Activated T-cell treated with anti-CD3 and anti-CD28 coated beads, Interleukin-2, amount 50 U/mL, for 4 hours (primary cell): Measurements from ENCODE around the gene SCNN1A. TPM values are rescaled to one million over a fixed set of nuclear protein-coding genes. Genes with fewer than 3 reads are reported as not detected.

ENCODE experiments used
- ATAC-seq, 2 donors: fragments of 200-7000 bp; cut with Tn5 transposase; one replicate each; pipeline ENCODE4 v1.10.0; 2021
- DNase-seq: peaks from one replicate; pipeline ENCODE4 v3.0.0-alpha.2; 2020
- H3K27me3 Mint-ChIP-seq: one replicate; pipeline ENCODE4 v1.8.0; 2021; ENCODE audit warnings: low read depth, mixed read lengths
- H3K36me3 Mint-ChIP-seq: one replicate; pipeline ENCODE4 v1.8.0; 2022; ENCODE audit warnings: mixed read lengths; ENCODE audit not compliant: insufficient read depth
- H3K4me1 Mint-ChIP-seq: one replicate; pipeline ENCODE4 v1.8.0; 2021; ENCODE audit warnings: low read depth, mixed read lengths
- H3K4me3 Mint-ChIP-seq: one replicate; pipeline ENCODE4 v1.8.0; 2021; ENCODE audit warnings: mild to moderate bottlenecking, moderate library complexity, mixed read lengths
- H3K9me3 Mint-ChIP-seq: one replicate; pipeline ENCODE4 v1.8.0; 2021; ENCODE audit warnings: mixed read lengths
- total RNA-seq, 3 donors: library from RNA; stranded (reverse); gene quantifications; one replicate each; pipeline ENCODE4 v1.2.1, GENCODE V29; 2021

SCNN1A gene
- total RNA-seq = under 1 TPM; 0.05 to 0.84 (median 0.15) TPM

DNA sequence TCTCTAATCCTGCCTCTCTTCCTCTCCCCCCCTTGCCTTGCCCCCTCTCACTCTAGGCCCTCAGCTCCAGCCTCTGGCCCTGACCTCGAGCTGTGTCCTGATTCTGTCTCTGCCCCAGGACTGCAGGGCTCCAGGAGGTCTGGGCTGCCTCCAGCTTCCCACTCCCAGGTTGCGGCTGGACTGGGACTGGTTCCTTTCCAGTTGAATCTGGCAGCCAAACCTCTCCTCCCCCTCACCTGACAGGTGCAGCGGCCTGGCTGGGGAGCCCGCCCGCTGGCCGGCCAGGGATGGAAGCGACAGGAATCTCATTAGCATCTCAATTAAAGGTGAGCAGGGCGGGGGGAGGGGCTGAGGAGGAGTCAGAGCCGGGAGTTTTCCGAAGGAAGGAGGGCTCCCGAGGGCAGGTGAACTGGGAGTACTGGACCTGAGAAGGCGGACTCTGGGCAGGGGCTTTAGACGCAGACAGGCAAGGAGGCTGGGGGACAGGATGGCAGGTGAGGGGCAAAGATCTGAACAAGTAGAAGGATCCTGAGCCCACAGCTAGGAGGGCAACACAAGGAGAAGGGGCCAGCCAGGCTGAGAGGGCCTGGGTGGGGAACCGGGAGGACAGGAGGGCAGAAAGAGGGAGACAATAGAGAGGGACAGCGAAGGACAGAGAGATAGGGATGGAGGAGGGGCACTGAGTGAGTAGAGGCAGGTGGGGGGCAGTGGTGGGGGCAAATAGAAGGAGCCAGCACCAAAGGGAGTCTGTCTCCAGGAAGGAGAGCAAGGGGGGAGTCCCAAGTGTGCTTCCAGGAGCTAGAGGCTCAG, at the start of gene SCNN1A:
Gene SCNN1A, minus strand, starts transcription at position 295 of the 810 bp plus-strand sequence. CDS start 780 bp downstream, outside the sequence.
- peaks cover 2% of the 10 kb centered on the region for H3K27me3 Mint-ChIP-seq
- no peaks in the 10 kb centered on the region for H3K36me3 Mint-ChIP-seq
- H3K4me3 Mint-ChIP-seq = peak within 1 kb of the TSS; percentile 50
- no peaks in the 10 kb centered on the region for H3K9me3 Mint-ChIP-seq
- peaks cover 29% of the 10 kb centered on the region for H3K4me1 Mint-ChIP-seq
- DNase-seq (no peak), ATAC-seq (no peak)

DNA sequence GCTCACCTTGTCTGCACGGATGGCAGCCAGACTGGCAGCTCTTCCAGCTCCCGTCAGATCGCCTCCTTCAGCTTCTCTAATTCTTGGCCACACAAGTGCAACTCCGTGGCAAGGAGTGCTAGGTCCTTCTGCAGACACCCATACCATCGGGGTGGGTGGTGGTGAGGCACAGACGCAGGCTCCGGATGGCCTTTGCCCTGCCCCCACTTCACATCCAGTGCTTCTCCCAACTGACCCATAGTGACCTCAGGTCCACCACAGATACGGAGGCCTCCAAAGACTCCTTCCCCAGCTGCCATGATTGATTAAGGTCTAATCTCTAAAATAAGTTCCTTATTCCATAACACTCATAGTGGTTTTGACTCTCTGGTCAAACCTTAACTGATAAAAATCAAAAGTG, 49.5 kb upstream of the SCNN1A start:
- DNase-seq = no peak
- H3K4me3 Mint-ChIP-seq = no peak overlapping the region
- H3K9me3 Mint-ChIP-seq = no peaks in the 10 kb centered on the region
- peaks cover 50% of the 10 kb centered on the region for H3K4me1 Mint-ChIP-seq
- H3K36me3 Mint-ChIP-seq = no peaks in the 10 kb centered on the region
- H3K27me3 Mint-ChIP-seq = no peaks in the 10 kb centered on the region
- no peak for ATAC-seq

DNA sequence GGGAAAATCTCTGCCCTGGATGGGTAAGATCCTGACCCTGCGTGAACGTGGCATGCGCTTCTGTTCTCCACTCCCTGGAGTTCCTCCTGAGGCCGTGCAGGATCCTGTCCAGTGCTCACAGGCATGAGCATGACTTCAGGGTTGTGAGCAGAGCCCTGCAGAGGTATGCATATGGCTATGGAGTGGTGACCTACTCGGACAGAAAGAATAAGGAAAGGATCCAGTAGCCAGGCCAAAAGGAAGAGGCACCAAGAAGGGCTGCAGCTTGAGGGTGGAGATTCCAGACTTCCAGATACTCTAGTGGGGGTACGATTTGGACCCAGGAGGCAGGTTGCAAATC, 48.6 kb upstream of the SCNN1A start:
- peaks cover 46% of the 10 kb centered on the region for H3K4me1 Mint-ChIP-seq
- no peaks in the 10 kb centered on the region for H3K36me3 Mint-ChIP-seq
- ATAC-seq = no peak
- H3K4me3 Mint-ChIP-seq = no peak overlapping the region
- no peak for DNase-seq
- H3K27me3 Mint-ChIP-seq = no peaks in the 10 kb centered on the region
- H3K9me3 Mint-ChIP-seq = no peaks in the 10 kb centered on the region

DNA sequence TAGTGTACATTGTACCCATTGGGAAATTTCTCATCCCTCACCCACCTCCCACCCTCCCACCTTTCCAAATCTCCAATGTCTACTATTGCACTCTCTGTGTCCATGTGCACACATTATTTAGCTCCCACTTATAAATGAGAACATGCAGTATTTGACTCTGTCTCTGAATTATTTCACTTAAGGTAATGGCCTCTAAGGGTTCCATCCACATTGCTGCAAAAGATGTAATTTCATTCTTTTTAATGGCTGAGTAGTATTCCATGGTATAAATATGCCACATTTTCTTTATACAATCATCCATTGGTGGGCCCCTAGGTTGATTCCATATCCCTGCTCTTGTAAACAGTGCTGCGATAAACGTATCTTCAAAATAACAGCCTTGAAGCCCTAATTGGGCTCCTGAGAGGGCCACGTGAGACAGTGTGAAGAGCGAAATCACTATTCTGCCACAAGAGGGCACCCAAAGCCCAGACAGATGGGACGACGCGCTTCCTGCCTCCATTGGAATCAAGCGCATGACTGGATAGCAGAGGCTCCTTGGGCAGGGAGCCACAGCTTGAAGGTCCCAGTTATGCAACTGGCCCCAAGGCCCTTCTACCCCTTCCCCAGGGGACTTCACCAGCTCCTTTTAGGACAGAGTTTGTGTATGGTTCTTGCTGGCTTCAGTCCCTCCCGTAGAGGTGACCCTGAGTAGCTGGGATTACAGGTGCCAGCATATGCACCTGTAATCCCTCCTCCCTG, 48.1 kb upstream of the SCNN1A start:
- DNase-seq (peak; percentile 66), ATAC-seq (peak; percentile 63 to 69)
- Mint-ChIP-seq H3K36me3 (no peaks in the 10 kb centered on the region), H3K9me3 (no peaks in the 10 kb centered on the region), H3K27me3 (no peaks in the 10 kb centered on the region), H3K4me3 (no peak overlapping the region), H3K4me1 (peaks cover 46% of the 10 kb centered on the region)

DNA sequence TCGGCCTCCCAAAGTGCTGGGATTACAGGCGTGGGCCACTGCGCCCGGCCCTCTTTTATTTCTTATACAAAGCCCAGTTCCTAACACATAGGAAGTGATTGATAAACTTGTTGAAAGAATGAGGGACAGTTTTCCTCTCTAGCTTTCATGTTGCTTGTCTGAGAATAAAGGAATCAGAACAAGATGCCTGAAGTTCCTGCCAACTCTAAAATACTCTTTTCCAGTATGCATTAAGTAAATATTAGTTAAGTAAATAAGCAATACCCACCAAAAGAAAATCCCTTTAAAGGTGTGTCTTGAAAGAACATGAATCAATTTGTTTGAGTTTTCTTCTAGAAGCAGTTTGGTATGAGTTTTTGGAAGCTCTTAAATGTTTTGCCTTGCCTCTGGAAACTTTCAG, 45.0 kb upstream of the SCNN1A start:
- H3K27me3 Mint-ChIP-seq = no peaks in the 10 kb centered on the region
- peaks cover 22% of the 10 kb centered on the region for H3K4me1 Mint-ChIP-seq
- DNase-seq (no peak), ATAC-seq (no peak)
- no peaks in the 10 kb centered on the region for H3K36me3 Mint-ChIP-seq
- no peaks in the 10 kb centered on the region for H3K9me3 Mint-ChIP-seq
- H3K4me3 Mint-ChIP-seq = no peak overlapping the region

DNA sequence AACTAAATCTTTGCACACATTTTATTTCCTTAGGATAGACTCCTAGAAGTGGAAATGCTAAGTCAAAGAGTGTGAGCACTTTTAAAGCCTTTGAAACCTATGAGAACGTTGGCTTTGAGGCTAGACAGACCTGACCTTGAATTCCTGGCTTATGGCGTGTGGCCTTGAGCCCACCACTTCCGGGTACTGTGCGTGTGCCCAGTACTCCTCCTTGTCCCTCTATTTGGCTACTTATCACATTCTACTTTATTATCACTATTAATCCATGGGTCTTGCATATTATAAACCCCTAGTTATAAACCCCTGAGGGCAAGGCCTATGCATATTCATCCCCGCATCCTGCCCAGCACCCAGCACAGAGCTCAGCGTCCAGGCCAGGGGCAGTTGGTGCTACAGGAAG, 43.4 kb upstream of the SCNN1A start:
- Mint-ChIP-seq H3K36me3 (no peaks in the 10 kb centered on the region), H3K27me3 (no peaks in the 10 kb centered on the region), H3K4me1 (peaks cover 12% of the 10 kb centered on the region), H3K4me3 (no peak overlapping the region), H3K9me3 (no peaks in the 10 kb centered on the region)
- no peak for DNase-seq
- ATAC-seq = no peak

DNA sequence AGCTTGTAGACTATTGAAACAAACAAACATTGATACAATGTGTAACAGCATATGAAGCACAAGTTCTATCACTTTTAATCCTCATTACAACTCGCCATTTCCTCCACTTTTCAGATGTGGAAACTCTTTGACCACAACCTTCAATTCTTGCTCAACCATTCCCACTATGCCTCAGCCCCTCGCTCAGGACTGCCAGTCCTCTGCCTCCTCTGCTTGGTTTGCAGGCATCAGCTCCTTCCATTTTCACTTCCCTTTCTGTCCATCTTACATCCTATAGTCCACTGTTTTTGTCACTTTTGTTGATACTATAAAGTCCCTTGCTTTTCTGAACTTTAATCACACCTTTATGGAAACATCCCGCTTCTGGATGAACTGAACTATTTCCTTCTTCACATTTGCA, 41.2 kb upstream of the SCNN1A start:
- no peaks in the 10 kb centered on the region for H3K36me3 Mint-ChIP-seq
- H3K4me1 Mint-ChIP-seq = peaks cover 5% of the 10 kb centered on the region
- ATAC-seq (no peak), DNase-seq (no peak)
- H3K27me3 Mint-ChIP-seq = no peaks in the 10 kb centered on the region
- H3K4me3 Mint-ChIP-seq = no peak overlapping the region
- H3K9me3 Mint-ChIP-seq = no peaks in the 10 kb centered on the region

DNA sequence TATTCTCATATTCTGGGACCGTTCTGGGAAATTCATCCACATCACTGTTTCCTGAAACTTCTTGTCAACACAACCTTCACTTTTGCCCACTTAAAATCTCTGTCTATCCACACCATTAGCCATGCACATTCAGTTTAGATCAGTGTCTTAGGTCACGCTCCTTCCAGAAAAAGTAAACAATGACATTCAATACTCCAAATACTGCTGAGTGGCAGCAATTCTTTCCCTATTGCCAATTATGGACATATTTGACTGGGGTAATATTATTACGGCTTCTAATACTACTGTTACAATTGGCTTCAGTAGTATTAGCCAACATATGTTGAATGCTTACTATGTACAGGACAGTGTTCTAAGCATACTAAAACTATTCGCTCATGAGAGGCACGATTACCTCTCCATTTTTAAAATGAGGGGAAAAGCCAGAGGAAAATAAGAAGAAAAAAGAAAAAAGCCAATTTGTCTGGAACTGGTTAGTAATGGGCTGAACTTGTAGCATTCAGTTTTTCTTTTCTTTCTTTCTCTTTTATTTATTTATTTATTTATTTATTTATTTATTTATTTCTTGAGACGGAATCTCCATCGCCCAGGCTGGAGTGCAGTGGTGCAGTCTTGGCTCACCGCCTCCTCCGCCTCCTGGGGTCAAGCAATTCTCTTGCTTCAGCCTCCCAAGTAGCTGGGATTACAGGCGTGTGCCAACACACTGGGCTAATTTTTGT, 32.0 kb upstream of the SCNN1A start:
- Mint-ChIP-seq H3K4me3 (no peak overlapping the region), H3K27me3 (peaks cover 3% of the 10 kb centered on the region), H3K36me3 (no peaks in the 10 kb centered on the region), H3K9me3 (no peaks in the 10 kb centered on the region), H3K4me1 (no peaks in the 10 kb centered on the region)
- no peak for ATAC-seq
- no peak for DNase-seq

DNA sequence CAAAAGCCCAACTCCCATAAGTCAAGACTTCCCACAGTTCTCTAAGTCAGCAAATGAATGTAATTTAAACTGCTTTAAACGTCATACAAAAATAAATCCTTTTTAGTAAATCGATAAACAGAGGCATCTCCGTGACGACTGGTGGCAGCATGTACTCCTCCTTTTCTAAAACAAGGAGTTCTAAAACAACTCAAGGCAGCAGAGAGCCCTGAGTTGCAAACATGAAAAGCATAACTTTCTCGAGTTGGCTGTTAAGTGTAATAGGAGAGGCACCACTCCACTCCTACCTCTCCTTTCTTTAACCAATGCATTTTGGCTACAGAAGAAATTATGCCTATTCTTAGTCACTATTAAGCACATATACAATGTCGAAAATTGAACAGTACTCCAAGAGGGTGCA, 30.6 kb upstream of the SCNN1A start:
- no peaks in the 10 kb centered on the region for H3K9me3 Mint-ChIP-seq
- DNase-seq (no peak), ATAC-seq (no peak)
- no peak overlapping the region for H3K4me3 Mint-ChIP-seq
- peaks cover 3% of the 10 kb centered on the region for H3K27me3 Mint-ChIP-seq
- no peaks in the 10 kb centered on the region for H3K36me3 Mint-ChIP-seq
- H3K4me1 Mint-ChIP-seq = no peaks in the 10 kb centered on the region

DNA sequence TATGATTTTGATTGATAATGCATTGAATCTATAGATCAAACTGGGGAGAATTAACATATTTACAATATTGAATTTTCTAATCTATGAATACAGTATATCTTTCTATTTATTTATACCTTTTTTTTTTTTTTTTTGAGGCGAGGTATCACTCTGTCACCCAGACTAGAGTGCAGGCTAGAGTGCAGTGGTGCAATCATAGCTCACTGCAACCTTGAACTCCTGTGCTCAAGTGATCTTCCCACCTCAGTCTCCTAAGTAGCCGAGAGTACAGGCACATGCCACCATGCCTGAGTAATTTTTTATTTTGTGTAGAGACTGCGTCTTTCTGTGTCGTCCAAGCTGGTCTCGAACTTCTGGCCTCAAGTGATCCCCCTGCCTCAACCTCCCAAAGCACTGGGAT, 29.0 kb upstream of the SCNN1A start:
- ATAC-seq (no peak), DNase-seq (no peak)
- no peaks in the 10 kb centered on the region for H3K9me3 Mint-ChIP-seq
- peaks cover 3% of the 10 kb centered on the region for H3K27me3 Mint-ChIP-seq
- no peaks in the 10 kb centered on the region for H3K4me1 Mint-ChIP-seq
- no peaks in the 10 kb centered on the region for H3K36me3 Mint-ChIP-seq
- H3K4me3 Mint-ChIP-seq = no peak overlapping the region

DNA sequence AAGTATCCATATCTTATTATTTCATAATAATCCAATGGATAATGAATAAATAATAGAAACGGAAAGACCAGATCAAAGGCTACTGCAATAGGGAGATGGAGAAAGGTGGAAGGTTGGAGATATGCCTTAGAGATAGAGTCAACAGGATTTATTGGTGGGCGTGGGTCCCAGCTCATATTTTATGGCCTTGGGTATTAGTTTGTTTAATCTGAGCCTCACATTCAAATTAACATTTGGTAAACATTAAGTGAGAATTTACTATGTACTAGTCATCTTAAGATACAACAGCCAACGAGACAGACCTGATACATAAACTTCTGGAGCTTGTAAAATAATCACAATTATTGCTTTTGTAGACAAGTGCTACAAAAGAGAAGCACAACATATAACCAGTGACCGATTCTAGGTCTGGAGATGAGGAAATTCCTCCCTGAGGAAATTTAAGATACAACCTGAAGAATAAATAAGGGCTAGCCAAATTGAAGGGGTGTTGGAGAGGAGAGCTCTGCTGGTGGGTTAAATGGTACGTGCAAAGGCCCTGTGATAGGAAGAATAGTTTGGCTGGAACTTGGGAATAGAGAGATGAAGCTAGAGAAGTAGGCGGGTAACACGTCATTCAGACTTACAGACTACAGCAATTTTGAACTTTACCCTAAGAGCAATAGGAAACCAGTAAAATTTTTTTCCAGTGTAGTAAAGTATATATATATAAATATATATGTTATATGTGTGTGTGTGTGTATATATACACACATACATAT, 24.7 kb upstream of the SCNN1A start:
- ATAC-seq (no peak), DNase-seq (no peak)
- no peaks in the 10 kb centered on the region for H3K9me3 Mint-ChIP-seq
- peaks cover 3% of the 10 kb centered on the region for H3K27me3 Mint-ChIP-seq
- no peaks in the 10 kb centered on the region for H3K36me3 Mint-ChIP-seq
- no peak overlapping the region for H3K4me3 Mint-ChIP-seq
- no peaks in the 10 kb centered on the region for H3K4me1 Mint-ChIP-seq

DNA sequence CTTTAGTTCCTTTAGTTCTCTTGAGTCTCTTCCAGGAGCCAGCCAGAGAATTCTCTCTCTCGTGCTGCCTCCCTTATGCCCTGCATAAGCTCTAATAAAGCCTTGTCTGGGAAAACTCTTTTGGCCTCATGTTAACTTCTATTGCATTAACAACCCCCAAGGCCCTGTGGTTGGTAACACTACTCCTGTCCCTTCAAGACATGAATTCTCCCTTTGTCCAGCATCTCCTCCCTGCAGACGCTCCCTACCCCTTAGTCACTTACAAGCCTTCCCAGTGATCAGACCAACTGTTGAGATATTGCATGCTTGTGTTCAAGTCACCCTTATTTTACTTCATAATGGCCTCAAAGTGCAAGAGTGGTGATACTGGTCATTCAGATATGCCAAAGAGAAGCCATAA, 20.7 kb upstream of the SCNN1A start:
- H3K4me1 Mint-ChIP-seq = no peaks in the 10 kb centered on the region
- no peak overlapping the region for H3K4me3 Mint-ChIP-seq
- no peaks in the 10 kb centered on the region for H3K36me3 Mint-ChIP-seq
- ATAC-seq = no peak
- H3K27me3 Mint-ChIP-seq = no peaks in the 10 kb centered on the region
- no peak for DNase-seq
- no peaks in the 10 kb centered on the region for H3K9me3 Mint-ChIP-seq

DNA sequence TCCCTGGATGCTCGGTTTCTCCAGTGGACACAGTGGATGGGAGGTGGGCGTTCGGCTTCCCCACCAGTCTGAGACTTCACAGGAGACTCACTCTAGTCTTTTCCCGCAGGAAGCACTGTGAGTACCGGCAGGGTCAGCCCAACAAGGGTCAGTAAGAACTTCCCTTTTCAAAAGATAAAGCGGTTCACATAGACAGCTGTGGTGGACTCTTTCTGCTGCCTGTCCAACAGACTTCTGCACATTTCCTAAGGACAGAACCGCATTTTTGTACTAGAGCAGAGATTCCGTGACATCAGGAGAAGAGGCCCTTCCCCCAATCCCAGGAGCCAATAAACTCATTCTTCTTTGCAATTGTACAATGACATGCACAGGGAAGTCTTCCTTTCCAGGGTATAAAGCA, 19.0 kb upstream of the SCNN1A start:
- H3K36me3 Mint-ChIP-seq = no peaks in the 10 kb centered on the region
- no peaks in the 10 kb centered on the region for H3K9me3 Mint-ChIP-seq
- H3K4me1 Mint-ChIP-seq = no peaks in the 10 kb centered on the region
- H3K4me3 Mint-ChIP-seq = no peak overlapping the region
- DNase-seq = no peak
- ATAC-seq = no peak
- no peaks in the 10 kb centered on the region for H3K27me3 Mint-ChIP-seq

DNA sequence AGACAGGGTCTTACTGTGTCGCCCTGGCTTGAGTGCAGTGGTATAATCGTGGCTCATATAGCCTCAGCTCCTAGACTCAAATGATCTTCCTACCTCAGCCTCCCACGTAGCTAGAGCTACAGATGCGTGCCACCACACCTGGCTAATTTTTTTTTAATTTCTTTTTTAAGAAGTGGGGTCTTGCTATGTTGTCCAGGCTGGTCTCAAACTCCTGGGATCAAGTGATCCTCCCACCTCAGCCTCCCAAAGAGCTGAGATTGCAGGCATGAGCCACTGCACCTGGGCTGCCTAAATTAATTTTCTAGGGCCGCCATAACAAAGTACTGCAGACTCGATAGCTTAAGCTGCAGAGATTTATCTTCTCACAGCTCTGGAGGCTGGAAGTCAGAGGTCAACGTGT, 17.7 kb upstream of the SCNN1A start:
- no peaks in the 10 kb centered on the region for H3K36me3 Mint-ChIP-seq
- ATAC-seq = no peak

More for the DNA sequence above, 17.7 kb upstream of the SCNN1A start:
- no peak for DNase-seq
- no peaks in the 10 kb centered on the region for H3K4me1 Mint-ChIP-seq
- H3K9me3 Mint-ChIP-seq = no peaks in the 10 kb centered on the region
- no peaks in the 10 kb centered on the region for H3K27me3 Mint-ChIP-seq
- no peak overlapping the region for H3K4me3 Mint-ChIP-seq
